ENCODE results near the gene RBM44. TPM values are rescaled to one million over a fixed set of nuclear protein-coding genes. Genes with fewer than 3 reads are reported as not detected.
A peak's percentile ranks its signal among the peaks of the same experiment; 100 is the strongest.

RBM44 gene
- total RNA-seq, 4 donors from 2014 or later: 0.93 to 2.2 (median 1.1) TPM

DNA sequence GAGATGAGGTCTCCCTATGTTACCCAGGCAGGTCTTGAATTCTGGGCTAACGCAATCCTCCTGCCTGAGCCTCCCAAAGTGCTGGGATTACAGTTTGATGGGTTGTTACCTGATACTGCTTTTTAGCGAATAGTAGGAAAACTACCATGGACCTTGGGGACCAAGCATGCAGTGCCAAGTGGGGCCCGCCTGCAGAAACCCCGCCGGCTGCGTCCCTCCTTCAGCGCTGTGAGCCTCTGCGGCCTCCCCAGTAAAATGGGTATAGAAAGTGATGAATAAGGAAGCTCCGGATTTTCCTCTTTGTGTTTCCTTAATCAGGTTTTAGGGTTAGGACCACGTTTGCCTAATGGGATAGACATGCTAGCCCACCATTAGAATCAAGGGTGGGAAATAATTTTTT lies 91.2 kb downstream of the RBM44 start:
- peak in 1 of 2 donors; percentile 21 for DNase-seq (ENCODE audit: low spot score in 2 of 2)
- Histone ChIP-seq H3K4me1 (peaks cover 9% of the 10 kb centered on the region), H3K4me3 (no peak overlapping the region), H3K27ac (no peak overlapping the region), H3K36me3 (no peaks in the 10 kb centered on the region), H3K27me3 (no peaks in the 10 kb centered on the region), H3K9me3 (no peaks in the 10 kb centered on the region)
- 94% methylated on average over 10 of the region's 10 CpGs for WGBS
- TF ChIP-seq, protein P1, sequence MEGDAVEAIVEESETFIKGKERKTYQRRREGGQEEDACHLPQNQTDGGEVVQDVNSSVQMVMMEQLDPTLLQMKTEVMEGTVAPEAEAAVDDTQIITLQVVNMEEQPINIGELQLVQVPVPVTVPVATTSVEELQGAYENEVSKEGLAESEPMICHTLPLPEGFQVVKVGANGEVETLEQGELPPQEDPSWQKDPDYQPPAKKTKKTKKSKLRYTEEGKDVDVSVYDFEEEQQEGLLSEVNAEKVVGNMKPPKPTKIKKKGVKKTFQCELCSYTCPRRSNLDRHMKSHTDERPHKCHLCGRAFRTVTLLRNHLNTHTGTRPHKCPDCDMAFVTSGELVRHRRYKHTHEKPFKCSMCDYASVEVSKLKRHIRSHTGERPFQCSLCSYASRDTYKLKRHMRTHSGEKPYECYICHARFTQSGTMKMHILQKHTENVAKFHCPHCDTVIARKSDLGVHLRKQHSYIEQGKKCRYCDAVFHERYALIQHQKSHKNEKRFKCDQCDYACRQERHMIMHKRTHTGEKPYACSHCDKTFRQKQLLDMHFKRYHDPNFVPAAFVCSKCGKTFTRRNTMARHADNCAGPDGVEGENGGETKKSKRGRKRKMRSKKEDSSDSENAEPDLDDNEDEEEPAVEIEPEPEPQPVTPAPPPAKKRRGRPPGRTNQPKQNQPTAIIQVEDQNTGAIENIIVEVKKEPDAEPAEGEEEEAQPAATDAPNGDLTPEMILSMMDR (IDR thresholded peaks at IDR 0.05): no peak
- TF ChIP-seq POLR2AphosphoS5 (IDR thresholded peaks at IDR 0.05) (no peak), POLR2A (IDR thresholded peaks at IDR 0.05) (no peak), EP300 (IDR thresholded peaks at IDR 0.05) (no peak)

Other genes starting within 250 kb of the RBM44 start
- gene PRLH, start 232.2 kb upstream of the RBM44 start, total RNA-seq: not detected
- gene RAB17, start 208.0 kb upstream of the RBM44 start, total RNA-seq: 1 to 10 TPM; 3.3 to 8.5 (median 6.0) TPM
- 100 to 1,000 TPM; 100 to 150 (median 109) TPM for gene LRRFIP1, start 171.2 kb upstream of the RBM44 start, total RNA-seq
- 10 to 100 TPM in 3 of 4 donors, 1 to 10 TPM in 1; 10.0 to 16.1 (median 11.2) TPM for gene RAMP1, start 60.8 kb downstream of the RBM44 start, total RNA-seq
- gene UBE2F, start 168.2 kb downstream of the RBM44 start, total RNA-seq: 10 to 100 TPM; 32.2 to 63.6 (median 39.7) TPM